ENCODE measurements around the gene MEX3B. TPM values are rescaled to one million over a fixed set of nuclear protein-coding genes. Genes with fewer than 3 reads are reported as not detected.

MEX3B gene
- total RNA-seq, 1 experiment from 2014 or later = 8.5 TPM

GRCh38 chr15:82017656-82018055 lies 28.2 kb downstream of the MEX3B start:
- Histone ChIP-seq H3K27me3 (ENCODE audit: control insufficient read depth, insufficient read depth, low read length) (peaks cover 11% of the 10 kb centered on the region), H3K36me3 (ENCODE audit: control insufficient read depth, insufficient read depth, low read length) (no peaks in the 10 kb centered on the region), H3K27ac (ENCODE audit: low read length) (no peak overlapping the region), H3K4me1 (ENCODE audit: control insufficient read depth, insufficient read depth, low read length) (no peaks in the 10 kb centered on the region; the same call in 1 of the 2 replicates), H3K9me3 (ENCODE audit: control insufficient read depth, insufficient read depth, low read depth, low read length) (no peaks in the 10 kb centered on the region), H3K4me3 (ENCODE audit: low read depth in 2 of 2, low read length in 2 of 2) (no peak overlapping the region)
- POLR2A ChIA-PET = no interaction called here
- intact Hi-C loops (cut with micrococcal nuclease; ENCODE audit: unreplicated experiment) (no loop called here), in situ Hi-C loops (cut with HindIII; ENCODE audit: low pct_unique_long_range_greater_than_20kb, low sequenced_read_pairs) (no loop called here)
- no TSS peak for BruUV-seq (replicated peaks)
- TF ChIP-seq, protein P1, sequence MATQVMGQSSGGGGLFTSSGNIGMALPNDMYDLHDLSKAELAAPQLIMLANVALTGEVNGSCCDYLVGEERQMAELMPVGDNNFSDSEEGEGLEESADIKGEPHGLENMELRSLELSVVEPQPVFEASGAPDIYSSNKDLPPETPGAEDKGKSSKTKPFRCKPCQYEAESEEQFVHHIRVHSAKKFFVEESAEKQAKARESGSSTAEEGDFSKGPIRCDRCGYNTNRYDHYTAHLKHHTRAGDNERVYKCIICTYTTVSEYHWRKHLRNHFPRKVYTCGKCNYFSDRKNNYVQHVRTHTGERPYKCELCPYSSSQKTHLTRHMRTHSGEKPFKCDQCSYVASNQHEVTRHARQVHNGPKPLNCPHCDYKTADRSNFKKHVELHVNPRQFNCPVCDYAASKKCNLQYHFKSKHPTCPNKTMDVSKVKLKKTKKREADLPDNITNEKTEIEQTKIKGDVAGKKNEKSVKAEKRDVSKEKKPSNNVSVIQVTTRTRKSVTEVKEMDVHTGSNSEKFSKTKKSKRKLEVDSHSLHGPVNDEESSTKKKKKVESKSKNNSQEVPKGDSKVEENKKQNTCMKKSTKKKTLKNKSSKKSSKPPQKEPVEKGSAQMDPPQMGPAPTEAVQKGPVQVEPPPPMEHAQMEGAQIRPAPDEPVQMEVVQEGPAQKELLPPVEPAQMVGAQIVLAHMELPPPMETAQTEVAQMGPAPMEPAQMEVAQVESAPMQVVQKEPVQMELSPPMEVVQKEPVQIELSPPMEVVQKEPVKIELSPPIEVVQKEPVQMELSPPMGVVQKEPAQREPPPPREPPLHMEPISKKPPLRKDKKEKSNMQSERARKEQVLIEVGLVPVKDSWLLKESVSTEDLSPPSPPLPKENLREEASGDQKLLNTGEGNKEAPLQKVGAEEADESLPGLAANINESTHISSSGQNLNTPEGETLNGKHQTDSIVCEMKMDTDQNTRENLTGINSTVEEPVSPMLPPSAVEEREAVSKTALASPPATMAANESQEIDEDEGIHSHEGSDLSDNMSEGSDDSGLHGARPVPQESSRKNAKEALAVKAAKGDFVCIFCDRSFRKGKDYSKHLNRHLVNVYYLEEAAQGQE (IDR thresholded peaks at IDR 0.05; ENCODE audit: insufficient read depth in 1 of 2, low read depth in 2 of 2, low read length in 1 of 2) = no peak
- TF ChIP-seq SIN3A (IDR thresholded peaks at IDR 0.05; ENCODE audit: borderline replicate concordance, insufficient read depth, low read depth, low read length) = no peak
- TF ChIP-seq POLR2AphosphoS5 (IDR thresholded peaks at IDR 0.05; ENCODE audit: low read depth, low read length) = no peak
- TF ChIP-seq CTCF (IDR thresholded peaks at IDR 0.05) = no peak
- TF ChIP-seq TCF7L2 (IDR thresholded peaks at IDR 0.05; ENCODE audit: low read depth, low read length) = no peak
- no peak for DNase-seq (ENCODE audit: low read depth, low spot score)
- CTCF ChIA-PET = no interaction called here
- no peak for ATAC-seq

GRCh38 chr15:82014989-82015388 lies 30.8 kb downstream of the MEX3B start:
- in situ Hi-C loops (cut with HindIII; ENCODE audit: low pct_unique_long_range_greater_than_20kb, low sequenced_read_pairs) = no loop called here
- Histone ChIP-seq H3K27ac (ENCODE audit: low read length) (no peak overlapping the region), H3K27me3 (ENCODE audit: control insufficient read depth, insufficient read depth, low read length) (peaks cover 11% of the 10 kb centered on the region), H3K4me3 (ENCODE audit: low read depth in 2 of 2, low read length in 2 of 2) (no peak overlapping the region), H3K36me3 (ENCODE audit: control insufficient read depth, insufficient read depth, low read length) (no peaks in the 10 kb centered on the region), H3K4me1 (ENCODE audit: control insufficient read depth, insufficient read depth, low read length) (no peaks in the 10 kb centered on the region; the same call in 1 of the 2 replicates), H3K9me3 (ENCODE audit: control insufficient read depth, insufficient read depth, low read depth, low read length) (no peaks in the 10 kb centered on the region)
- intact Hi-C loops (cut with micrococcal nuclease; ENCODE audit: unreplicated experiment) = no loop called here
- no peak for DNase-seq (ENCODE audit: low read depth, low spot score)
- ChIA-PET CTCF (interaction anchor here (0.7 kb wide), 1 partner anchor 853 kb away, joined by 4 read pairs; no protein-coding TSS in a partner anchor), POLR2A (no interaction called here)
- TF ChIP-seq, protein P1 (IDR thresholded peaks at IDR 0.05; ENCODE audit: insufficient read depth in 1 of 2, low read depth in 2 of 2, low read length in 1 of 2) = no peak
- no TSS peak for BruUV-seq (replicated peaks)
- no peak for ATAC-seq

Measured in Panc1 (cell line).